OCI-LY7 (cell line): ENCODE results near the gene WDR73. TPM values are rescaled to one million over a fixed set of nuclear protein-coding genes. Genes with fewer than 3 reads are reported as not detected.
A peak's percentile ranks its signal among the peaks of the same experiment; 100 is the strongest.

ENCODE experiments used
- BruUV-seq: library from RNA; stranded (reverse); fragments of 400-500 nt; replicated peaks from 2 replicates; lab custom pipeline; 2021; lab: Mats Ljungman, UMichigan
- CTCF ChIA-PET: fragments of 300-600 bp; sonication (Branson Sonifier 250); formaldehyde crosslinking; loops from one replicate; lab custom pipeline; 2022; ENCODE audit warnings: antibody characterized with exemption; ENCODE audit not compliant: unreplicated experiment; lab: Charles Lee
- POLR2A ChIA-PET: fragments of 300-600 bp; sonication (Branson Sonifier 250); formaldehyde crosslinking; loops from one replicate; lab custom pipeline; 2022; ENCODE audit warnings: antibody characterized with exemption; lab: Charles Lee
- DNase-seq: peaks from one replicate; pipeline ENCODE4 v3.0.0-alpha.2; 2015; ENCODE audit warnings: low spot score
- H2AFZ ChIP-seq: fragments of 200-600 bp; sonication (generic), shearing (Covaris generic); 2 replicates; pipeline ENCODE4 v1.6.1; 2014; ENCODE audit warnings: mild to moderate bottlenecking, antibody characterized with exemption, low read length, moderate library complexity
- H3K27ac ChIP-seq: fragments of 200-600 bp; sonication (generic); 2 replicates; pipeline ENCODE4 v1.5.1; 2014; ENCODE audit warnings: mixed run types, low read depth, mild to moderate bottlenecking, moderate library complexity, low read length, inconsistent platforms; ENCODE audit not compliant: poor library complexity, severe bottlenecking
- H3K36me3 ChIP-seq: fragments of 200-600 bp; sonication (generic); 2 replicates; pipeline ENCODE4 v1.6.1; 2014; ENCODE audit warnings: mild to moderate bottlenecking, antibody characterized with exemption, low read length, moderate library complexity, mixed read lengths; ENCODE audit not compliant: insufficient read depth
- H3K4me1 ChIP-seq: fragments of 200-600 bp; sonication (generic); 2 replicates; pipeline ENCODE4 v1.5.1; 2014; ENCODE audit warnings: mild to moderate bottlenecking, low read length; ENCODE audit not compliant: insufficient read depth, poor library complexity, severe bottlenecking
- H3K4me2 ChIP-seq: fragments of 200-600 bp; sonication (generic); 2 replicates; pipeline ENCODE4 v1.6.1; 2014; ENCODE audit warnings: mild to moderate bottlenecking, low read length
- H3K4me3 ChIP-seq: fragments of 200-600 bp; sonication (generic); 2 replicates; pipeline ENCODE4 v1.5.1; 2014; ENCODE audit warnings: mild to moderate bottlenecking, low read depth, low read length; ENCODE audit not compliant: poor library complexity, severe bottlenecking
- H3K79me2 ChIP-seq: fragments of 200-600 bp; sonication (generic); 2 replicates; pipeline ENCODE4 v1.6.1; 2016; ENCODE audit warnings: low read depth, mild to moderate bottlenecking, low read length, moderate library complexity, mixed read lengths; ENCODE audit not compliant: insufficient read depth
- H3K9me2 ChIP-seq: fragments of 200-600 bp; sonication (generic); 2 replicates; pipeline ENCODE4 v1.6.1; 2016; ENCODE audit warnings: mild to moderate bottlenecking, low read length, mixed read lengths; ENCODE audit not compliant: insufficient read depth
- H3K9me3 ChIP-seq: fragments of 200-600 bp; sonication (generic); 2 replicates; pipeline ENCODE4 v1.6.1; 2014; ENCODE audit warnings: mild to moderate bottlenecking, mixed run types, low read length, mixed read lengths
- H4K20me1 ChIP-seq: fragments of 200-600 bp; sonication (generic); 2 replicates; pipeline ENCODE4 v1.6.1; 2014; ENCODE audit warnings: mild to moderate bottlenecking, antibody characterized with exemption, low read length, moderate library complexity, mixed read lengths; ENCODE audit not compliant: insufficient read depth
- CTCF ChIP-seq: fragments of 200-600 bp; sonication (generic); conservative IDR thresholded peaks from 2 replicates; pipeline ENCODE4 v1.5.1; 2014; ENCODE audit warnings: mild to moderate bottlenecking, antibody characterized with exemption, low read length, moderate library complexity, mixed read lengths
- EZH2phosphoT487 ChIP-seq: fragments of 200-600 bp; sonication (generic); IDR thresholded peaks from 2 replicates; pipeline ENCODE4 v1.6.1; 2018; ENCODE audit warnings: low read depth, borderline replicate concordance, mild to moderate bottlenecking, mixed run types, antibody characterized with exemption, low read length, moderate library complexity, mixed read lengths
- intact Hi-C: fragments of 100-400 bp; cut with micrococcal nuclease; formaldehyde crosslinking; loops from one replicate; pipeline ENCODE4 v1.10.0; 2022; ENCODE audit not compliant: unreplicated experiment
- total RNA-seq, 2 experiments: library from RNA; depleted of rRNA in 1 of 2; stranded (reverse); fragments of >200 nt in 1 of 2; shearing (Covaris generic) in 1 of 2; gene quantifications; 2 replicates each; pipeline ENCODE4 v1.2.3, GENCODE V29; 2014 to 2022

The WDR73 gene
- total RNA-seq, 2 experiments from 2014 or later, result 28.7 to 38.1 TPM

- Histone ChIP-seq H3K4me1 (peaks cover 40% of the 10 kb centered on the region), H3K9me2 (no peaks in the 10 kb centered on the region), H3K27ac (peak overlapping the region; percentile 18), H2AFZ (no peak overlapping the region; the same call in 1 of the 2 replicates), H3K4me3 (peak overlapping the region; percentile 76), H4K20me1 (peaks cover 14% of the 10 kb centered on the region; the same call in 1 of the 2 replicates), H3K36me3 (peaks cover 30% of the 10 kb centered on the region; the same call in 1 of the 2 replicates), H3K9me3 (no peaks in the 10 kb centered on the region), H3K4me2 (peak overlapping the region; percentile 95), H3K79me2 (peaks cover 22% of the 10 kb centered on the region; the same call in 1 of the 2 replicates)
- intact Hi-C loops, result loop anchor here (1.0 to 2.0 kb wide), 2 partner anchors 115 to 347 kb away; partner anchors contain the start of genes PDE8A and ZNF592
- TF ChIP-seq EZH2phosphoT487, result no peak
- 0 out of 2 replicates have a peak, but pooled peaks have one; percentile 16 for TF ChIP-seq CTCF
- ChIA-PET POLR2A (interaction anchor here (0.6 kb wide), 1 partner anchor 51 kb away, joined by 3 read pairs; no protein-coding TSS in a partner anchor), CTCF (no interaction called here)
- DNase-seq, result peak; percentile 79
- no TSS peak for BruUV-seq
These were observed 20.5 kb downstream of the WDR73 start for GRCh38 chr15:84633311-84634227.

GRCh38 chr15:84631706-84632272 lies 22.3 kb downstream of the WDR73 start:
- ChIA-PET CTCF (interaction anchor here (0.5 to 1.2 kb wide), 3 partner anchors 22 to 60 kb away, joined by 3 read pairs; partner anchors contain the start of gene WDR73), POLR2A (interaction anchor here (0.6 to 2.1 kb wide), 12 partner anchors 12 to 196 kb away, joined by 3 to 14 read pairs (median 4); partner anchors contain the start of genes NMB and WDR73)
- peak; percentile 28 for DNase-seq
- H3K27ac ChIP-seq, result peak overlapping the region; percentile 61
- TSS peak; percentile 85 for BruUV-seq
- no peak for TF ChIP-seq CTCF
- TF ChIP-seq EZH2phosphoT487, result no peak
- peak overlapping the region; percentile 85 for H2AFZ ChIP-seq
- no peaks in the 10 kb centered on the region for H3K9me3 ChIP-seq
- no peaks in the 10 kb centered on the region for H3K9me2 ChIP-seq
- intact Hi-C loops, result loop anchor here (1.0 to 2.0 kb wide), 3 partner anchors 31 to 349 kb away; partner anchors contain the start of gene PDE8A
- peaks cover 18% of the 10 kb centered on the region; the same call in 1 of the 2 replicates for H3K36me3 ChIP-seq
- peak overlapping the region; percentile 76 for H3K4me3 ChIP-seq
- peaks cover 14% of the 10 kb centered on the region; the same call in 1 of the 2 replicates for H4K20me1 ChIP-seq
- H3K4me1 ChIP-seq, result peaks cover 31% of the 10 kb centered on the region
- H3K4me2 ChIP-seq, result peak overlapping the region; percentile 95
- H3K79me2 ChIP-seq, result peaks cover 22% of the 10 kb centered on the region; the same call in 1 of the 2 replicates
